Right cardiac atrium (tissue), 5 donors: ENCODE measurements around the gene RCOR3. TPM values are rescaled to one million over a fixed set of nuclear protein-coding genes. Genes with fewer than 3 reads are reported as not detected.
"Not testable (repeated sequence)": the region's sequence is repeated elsewhere in the genome, so short reads cannot be mapped to it uniquely, and the experiment has no call there.

Source experiments
- ATAC-seq, 2 donors: fragments of 200-7000 bp; cut with Tn5 transposase; one replicate each; pipeline versions ENCODE4 v1.8.0 to v1.9.1; 2020; ENCODE audit warnings: moderate library complexity in 2 of 2, mild to moderate bottlenecking in 1 of 2
- DNase-seq, 3 donors: peaks; one replicate each; pipeline ENCODE4 v3.0.0-alpha.2; 2020
- H3K27ac ChIP-seq: one replicate; pipeline ENCODE4 v1.5.1; 2013; ENCODE audit warnings: mild to moderate bottlenecking, low read length, control low read depth, moderate library complexity
- H3K27me3 ChIP-seq: one replicate; pipeline ENCODE4 v1.6.1; 2013; ENCODE audit not compliant: control insufficient read depth, insufficient read depth
- H3K4me1 ChIP-seq: one replicate; pipeline ENCODE4 v1.6.1; 2013; ENCODE audit warnings: low read length; ENCODE audit not compliant: control insufficient read depth, insufficient read depth
- H3K4me3 ChIP-seq: one replicate; pipeline ENCODE4 v1.5.1; 2013; ENCODE audit warnings: low read length, control low read depth
- H3K9me3 ChIP-seq: one replicate; pipeline ENCODE4 v1.6.1; 2013; ENCODE audit warnings: low read length; ENCODE audit not compliant: control insufficient read depth
- WGBS: extraction: QIAGEN DNeasy Blood & Tissue Kit; methylation state at CpG from one replicate; pipeline ENCODE4 v1.1.7; 2013; 5-methylcytosine and 5-hydroxymethylcytosine counted together
- intact Hi-C, 4 donors: fragments of 100-400 bp; cut with DNase I; formaldehyde crosslinking; loops; one replicate each; pipeline versions ENCODE4 v1.11.0 to v1.14.0; 2022 to 2023
- polyA plus RNA-seq: library from polyadenylated mRNA; stranded (reverse); fragments of 200-250 nt; gene quantifications from one replicate; pipeline ENCODE4 v1.2.3, GENCODE V29; 2013
- total RNA-seq, 4 donors: library from RNA; stranded (reverse); fragmentation: NEBNext Ultra II Directional; extraction: Animal tissue kit (Norgen Biotek cat#: 25700); gene quantifications; one replicate each; pipeline ENCODE4 v1.2.1, GENCODE V29; 2021
- donor health status: healthy with polysubstance abuse.
- donor health status: DM: no; HTN: yes; CAD: no.
- donor health status: DM: no; HTN: no; CAD: no.
- donor health status: DM: no; HTN: yes; CAD: no; lungs with severe emphysema.
- donor health status: DM: yes; HTN: yes; CAD: no.

RCOR3 gene
- total and polyA plus RNA-seq, 5 donors = 21.9 to 49.0 (median 43.2) TPM

DNA sequence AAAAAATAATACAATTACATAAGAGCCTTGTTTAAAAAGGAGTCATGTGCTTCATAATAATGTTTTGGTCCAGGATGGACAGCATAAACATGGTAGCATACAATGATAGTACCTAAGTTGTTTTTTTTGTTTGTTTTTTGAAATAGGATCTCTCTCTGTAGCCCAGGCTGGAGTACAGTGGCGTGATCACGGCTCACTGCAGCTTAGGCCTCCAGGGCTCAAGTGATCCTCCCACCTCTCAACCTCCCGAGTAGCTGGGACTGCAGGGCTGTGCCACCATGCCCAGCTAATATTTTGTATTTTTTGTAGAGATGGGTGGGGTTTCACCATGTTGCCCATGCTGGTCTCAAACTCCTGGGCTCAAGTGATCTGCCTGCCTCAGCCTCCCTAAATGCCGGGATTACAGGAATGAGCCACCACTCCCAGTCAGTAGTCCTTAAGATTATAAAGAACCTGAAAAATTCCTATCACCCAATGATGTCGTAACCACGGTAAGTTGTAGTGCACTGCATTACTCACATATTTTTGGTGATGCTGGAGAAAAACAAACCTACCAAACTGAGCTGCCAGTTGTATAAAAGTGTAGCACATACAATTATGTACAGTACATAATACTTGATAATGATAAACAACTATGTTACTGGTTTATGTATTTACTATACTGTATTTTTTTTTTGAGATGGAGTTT, 22.4 kb upstream of the RCOR3 start:
- no peak for ATAC-seq
- intact Hi-C loops = no loop called here
- Histone ChIP-seq H3K9me3 (no peaks in the 10 kb centered on the region), H3K27me3 (no peaks in the 10 kb centered on the region), H3K27ac (no peak overlapping the region), H3K4me1 (no peaks in the 10 kb centered on the region), H3K4me3 (no peak overlapping the region)
- no peak for DNase-seq
- 86% methylated on average over 6 of the region's 6 CpGs for WGBS

DNA sequence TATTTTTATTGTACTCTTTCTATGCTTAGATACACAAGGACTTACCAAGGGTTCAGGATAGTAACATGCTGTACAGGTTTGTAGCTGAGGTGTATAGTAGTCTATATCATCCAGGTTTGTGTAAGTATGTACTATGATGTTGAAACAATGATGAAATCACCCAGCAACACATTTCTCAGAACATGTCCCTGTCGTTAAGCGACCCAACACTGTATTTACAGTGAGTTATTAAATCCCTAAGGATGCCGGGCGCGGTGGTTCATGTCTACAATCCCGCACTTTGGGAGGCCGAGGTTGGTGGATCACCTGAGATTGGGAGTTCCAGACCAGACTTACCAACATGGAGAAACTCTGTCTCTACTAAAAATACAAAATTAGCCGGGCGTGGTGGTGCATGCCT, 21.6 kb upstream of the RCOR3 start:
- H3K9me3 ChIP-seq = no peaks in the 10 kb centered on the region
- ATAC-seq = no peak
- intact Hi-C loops = no loop called here
- WGBS = 94% methylated on average over 9 of the region's 9 CpGs
- H3K4me3 ChIP-seq = no peak overlapping the region
- no peak for DNase-seq
- no peaks in the 10 kb centered on the region for H3K27me3 ChIP-seq
- no peak overlapping the region for H3K27ac ChIP-seq
- H3K4me1 ChIP-seq = no peaks in the 10 kb centered on the region

DNA sequence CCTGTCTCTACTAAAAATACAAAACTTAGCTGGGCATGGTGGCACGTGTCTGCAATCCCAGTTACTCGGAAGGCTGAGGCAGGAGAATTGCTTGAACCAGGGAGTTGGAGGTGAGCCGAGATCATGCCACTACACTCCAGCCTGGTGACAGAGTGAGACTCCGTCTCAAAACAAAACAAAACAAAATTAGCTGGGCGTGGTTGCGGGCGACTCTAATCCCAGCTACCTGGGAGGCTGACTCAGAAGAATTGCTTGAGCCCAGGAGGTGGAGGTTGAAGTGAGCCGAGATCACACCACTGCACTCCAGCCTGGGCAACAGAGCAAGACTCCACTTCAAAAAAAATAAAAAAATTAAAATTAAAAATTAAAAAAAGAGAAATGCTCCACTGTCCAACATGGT, 18.6 kb upstream of the RCOR3 start:
- 92% methylated on average over 8 of the region's 8 CpGs for WGBS
- H3K27ac ChIP-seq, DNase-seq, H3K27me3 ChIP-seq, intact Hi-C loops, H3K9me3 ChIP-seq, H3K4me1 ChIP-seq, ATAC-seq, H3K4me3 ChIP-seq: not testable (repeated sequence)

DNA sequence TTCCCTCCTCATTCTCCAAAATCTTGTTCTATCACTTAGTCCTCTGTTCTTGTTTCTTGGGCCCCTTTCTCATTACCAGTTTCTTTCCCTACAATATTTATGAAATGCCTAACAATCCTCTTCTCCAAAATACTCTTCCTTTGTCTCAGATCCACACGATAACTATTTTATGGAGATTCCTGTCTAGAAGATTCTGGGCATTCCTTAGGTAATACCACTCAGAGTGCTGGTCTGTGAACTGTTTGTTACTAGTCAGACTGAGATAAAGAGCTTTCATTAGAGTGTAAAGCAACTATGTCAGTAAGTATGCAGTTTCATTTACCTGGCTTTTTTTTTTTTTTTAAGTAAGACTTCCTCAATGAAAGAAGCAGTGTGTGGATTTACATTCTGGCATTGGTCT, 18.1 kb upstream of the RCOR3 start:
- no peaks in the 10 kb centered on the region for H3K27me3 ChIP-seq
- 95% methylated on average over 1 of the region's 1 CpG for WGBS
- no peak for ATAC-seq
- H3K27ac ChIP-seq = no peak overlapping the region
- no peak overlapping the region for H3K4me3 ChIP-seq
- intact Hi-C loops = no loop called here
- H3K4me1 ChIP-seq = no peaks in the 10 kb centered on the region
- DNase-seq = no peak
- H3K9me3 ChIP-seq = no peaks in the 10 kb centered on the region

DNA sequence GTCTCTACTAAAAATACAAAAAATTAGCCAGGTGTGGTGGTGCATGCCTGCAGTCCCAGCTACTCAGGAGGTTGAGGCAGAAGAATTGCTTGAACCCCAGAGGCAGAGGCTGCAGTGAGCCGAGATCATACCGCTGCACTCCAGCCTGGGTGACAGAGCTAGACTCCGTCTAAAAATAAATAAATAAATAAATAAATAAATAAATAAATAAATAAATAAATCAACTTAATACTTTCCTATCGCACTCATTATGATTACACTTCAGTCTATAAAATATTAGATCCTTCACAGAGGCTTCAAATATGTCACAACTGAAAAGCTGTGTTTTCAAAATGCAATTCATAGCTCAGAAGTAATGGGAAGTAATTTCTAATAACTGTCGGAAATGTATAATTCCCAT, 15.5 kb upstream of the RCOR3 start:
- ATAC-seq, H3K27ac ChIP-seq, H3K4me1 ChIP-seq, H3K4me3 ChIP-seq, DNase-seq, H3K9me3 ChIP-seq, H3K27me3 ChIP-seq, intact Hi-C loops: not testable (repeated sequence)
- 94% methylated on average over 5 of the region's 5 CpGs for WGBS

DNA sequence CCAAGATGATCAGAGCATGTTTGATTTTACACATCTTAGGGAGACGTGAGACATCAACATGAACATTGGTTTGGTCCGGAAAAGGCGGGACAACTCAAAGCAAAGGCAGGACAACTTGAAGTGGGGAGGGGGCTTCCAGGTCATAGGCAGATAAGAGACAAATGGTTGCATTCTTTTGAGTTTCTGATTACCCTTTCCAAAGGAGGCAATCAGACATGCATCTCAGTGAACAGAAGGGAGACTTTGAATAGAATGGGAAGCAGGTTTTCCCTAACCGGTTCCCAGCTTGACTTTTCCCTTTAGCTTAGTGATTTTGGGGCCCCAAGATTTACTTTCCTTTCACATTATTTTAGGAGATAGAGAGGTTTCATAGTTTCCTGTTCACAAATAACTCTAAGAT, 12.6 kb upstream of the RCOR3 start:
- ATAC-seq, H3K27me3 ChIP-seq, H3K27ac ChIP-seq, DNase-seq, intact Hi-C loops, H3K4me1 ChIP-seq, H3K4me3 ChIP-seq, H3K9me3 ChIP-seq: not testable (repeated sequence)
- 70% methylated on average over 4 of the region's 4 CpGs for WGBS

DNA sequence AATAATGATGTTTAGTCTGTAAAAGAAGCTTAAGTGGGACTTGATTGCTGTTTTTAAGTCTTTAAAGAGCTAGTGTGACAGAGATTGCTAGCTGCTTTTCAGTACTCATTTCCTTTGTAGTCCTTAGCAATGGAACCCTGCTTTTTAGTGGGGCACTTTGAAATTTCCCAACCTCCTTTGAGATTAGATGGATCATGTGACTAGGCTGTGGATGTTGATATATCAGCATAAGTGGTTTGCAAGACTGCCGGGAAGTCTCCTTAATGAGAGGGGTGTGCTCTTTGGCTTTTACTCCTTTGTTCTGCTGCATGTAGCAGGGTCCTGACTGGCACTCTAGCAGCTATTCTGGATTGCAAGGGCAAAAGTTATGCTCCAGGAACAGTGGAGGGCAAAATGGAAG, 11.2 kb upstream of the RCOR3 start:
- H3K27me3 ChIP-seq = no peaks in the 10 kb centered on the region
- H3K4me3 ChIP-seq = no peak overlapping the region
- intact Hi-C loops = no loop called here
- 1% methylated on average over 1 of the region's 1 CpG for WGBS
- DNase-seq (no peak), ATAC-seq (no peak)
- no peaks in the 10 kb centered on the region for H3K4me1 ChIP-seq
- H3K27ac ChIP-seq = no peak overlapping the region
- H3K9me3 ChIP-seq = no peaks in the 10 kb centered on the region

DNA sequence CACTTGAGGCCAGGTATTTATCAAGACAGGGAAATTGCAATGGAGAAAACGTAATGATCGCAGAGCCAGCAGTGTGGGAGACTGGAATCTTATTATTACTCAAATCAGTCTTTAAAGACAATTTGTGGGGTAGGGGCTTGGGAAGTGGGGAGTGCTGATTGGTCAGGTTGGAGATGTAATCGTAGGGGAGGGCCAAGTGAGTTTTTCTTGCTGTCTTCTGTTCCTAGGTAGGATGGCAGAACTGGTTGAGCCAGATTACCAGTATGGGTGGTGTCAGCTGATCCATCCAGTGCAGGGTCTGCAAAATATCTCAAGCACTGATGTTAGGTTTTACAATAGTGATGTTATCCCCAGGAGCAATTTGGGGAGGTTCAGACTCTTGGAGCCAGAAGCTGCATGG, 9.6 kb upstream of the RCOR3 start:
- H3K27ac ChIP-seq, H3K4me3 ChIP-seq, H3K27me3 ChIP-seq, DNase-seq, H3K4me1 ChIP-seq, ATAC-seq, intact Hi-C loops, H3K9me3 ChIP-seq: not testable (repeated sequence)
- WGBS = 92% methylated on average over 3 of the region's 3 CpGs

DNA sequence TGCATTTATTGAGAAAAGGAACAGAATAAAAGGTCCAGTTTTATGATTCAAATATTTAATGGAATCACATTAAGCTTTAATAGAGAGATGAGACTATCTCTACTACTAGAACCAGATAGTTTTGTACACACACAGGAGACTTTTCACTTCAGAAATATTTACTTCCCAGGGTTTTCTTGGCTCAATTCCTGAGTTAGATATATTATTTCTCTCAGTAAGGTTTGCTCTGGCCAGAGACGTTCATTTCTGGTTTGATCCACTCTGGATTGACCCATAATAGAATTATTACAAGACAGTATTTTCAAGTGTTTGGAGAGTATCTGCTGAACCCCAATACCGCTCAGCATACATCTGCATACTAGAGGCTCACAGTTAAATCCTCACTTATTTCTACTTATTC, 1.3 kb upstream of the RCOR3 start:
- Histone ChIP-seq H3K9me3 (no peaks in the 10 kb centered on the region), H3K27me3 (no peaks in the 10 kb centered on the region), H3K4me1 (no peaks in the 10 kb centered on the region), H3K4me3 (peak overlapping the region; percentile 90), H3K27ac (peak overlapping the region; percentile 99)
- ATAC-seq (no peak), DNase-seq (no peak)
- WGBS = 2% methylated on average over 2 of the region's 2 CpGs
- intact Hi-C loops = no loop called here

DNA sequence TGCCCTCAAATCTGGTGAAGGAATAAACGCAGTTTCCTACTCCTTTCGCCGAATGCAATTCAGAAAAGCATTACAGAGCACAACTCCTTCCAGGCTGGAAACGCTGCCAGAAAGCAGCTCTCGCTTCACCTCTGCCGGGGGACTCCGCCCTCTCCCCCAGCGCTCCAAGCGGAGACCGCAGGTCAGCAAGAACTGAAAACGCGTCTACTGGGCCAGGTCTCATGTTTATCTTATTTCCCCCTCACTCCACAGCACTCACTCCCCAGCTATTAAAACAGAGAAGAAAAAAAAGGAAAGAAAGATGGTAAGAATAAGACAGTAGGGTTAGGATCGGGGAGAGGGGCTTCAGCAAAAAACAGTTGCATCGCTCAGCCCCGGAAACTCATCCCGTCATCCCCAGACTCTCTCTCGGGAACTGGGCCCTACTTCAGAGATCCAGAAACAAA, 833 bp upstream of the RCOR3 start:
- H3K4me1 ChIP-seq = no peaks in the 10 kb centered on the region
- no peaks in the 10 kb centered on the region for H3K9me3 ChIP-seq

DNA sequence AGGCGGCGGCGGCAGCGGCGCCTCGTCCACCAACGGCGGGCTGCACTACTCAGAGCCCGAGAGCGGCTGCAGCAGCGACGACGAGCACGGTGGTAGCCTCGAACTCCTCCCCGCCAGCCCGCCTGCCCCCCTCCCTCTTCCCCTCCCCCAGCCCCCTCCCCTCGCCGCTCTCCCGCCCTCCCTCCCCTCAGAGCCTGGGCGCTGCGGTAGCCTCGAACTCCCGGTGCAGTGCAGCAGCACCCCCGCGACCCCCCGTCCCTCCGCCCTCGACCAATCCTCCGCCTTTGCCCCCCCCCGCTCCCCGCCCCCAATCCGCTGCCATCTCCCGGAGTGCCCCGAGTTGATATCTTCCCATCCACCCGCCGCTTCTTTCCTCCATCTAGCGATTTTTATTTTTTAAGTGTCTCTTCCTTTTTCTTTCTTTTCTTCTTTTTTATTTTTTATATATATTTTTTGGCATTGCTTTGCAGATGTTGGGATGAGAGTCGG, 516 bp downstream of the RCOR3 start:
- H3K27ac ChIP-seq = peak overlapping the region; percentile 99
- intact Hi-C loops = no loop called here
- ATAC-seq (peak; percentile 20 to 45), DNase-seq (peak; percentile 59 to 90 (median 80))
- H3K9me3 ChIP-seq = no peaks in the 10 kb centered on the region
- no peaks in the 10 kb centered on the region for H3K27me3 ChIP-seq
- H3K4me1 ChIP-seq = no peaks in the 10 kb centered on the region
- under 1% methylated on average over 37 of the region's 39 CpGs for WGBS
- peak overlapping the region; percentile 90 for H3K4me3 ChIP-seq

More for the DNA sequence above, 833 bp upstream of the RCOR3 start:
- WGBS = 1% methylated on average over 17 of the region's 17 CpGs
- intact Hi-C loops = no loop called here
- ATAC-seq = peak; percentile 64 to 72
- Histone ChIP-seq H3K27me3 (no peaks in the 10 kb centered on the region), H3K4me3 (peak overlapping the region; percentile 90), H3K27ac (peak overlapping the region; percentile 99)
- DNase-seq = peak; percentile 88 to 94 (median 93)
